Tibial nerve (tissue), 4 donors: ENCODE data around the gene EYS. TPM values are rescaled to one million over a fixed set of nuclear protein-coding genes. Genes with fewer than 3 reads are reported as not detected.
"Not testable (repeated sequence)": the region's sequence is repeated elsewhere in the genome, so short reads cannot be mapped to it uniquely, and the experiment has no call there.

ENCODE experiments used
- DNase-seq, 2 donors: peaks; one replicate each; pipeline ENCODE4 v3.0.0-alpha.2; 2019; ENCODE audit warnings: low spot score in 2 of 2
- H3K27ac ChIP-seq, 4 donors: fragments of 200-600 bp; sonication (generic) in 3 of 4; one replicate each; pipeline ENCODE4 v1.5.1; 2017 to 2019; ENCODE audit warnings: mild to moderate bottlenecking in 1 of 4
- H3K27me3 ChIP-seq, 2 donors: fragments of 200-600 bp; sonication (generic) in 1 of 2; one replicate each; pipeline versions ENCODE4 v1.5.1 to v1.6.0; 2017 to 2019
- H3K36me3 ChIP-seq, 3 donors: fragments of 200-600 bp; sonication (generic); one replicate each; pipeline ENCODE4 v1.5.1; 2018 to 2019
- H3K4me1 ChIP-seq, 4 donors: fragments of 200-600 bp; sonication (generic) in 3 of 4; one replicate each; pipeline ENCODE4 v1.5.1; 2017 to 2019
- H3K4me3 ChIP-seq, 4 donors: fragments of 200-600 bp; sonication (generic) in 3 of 4; one replicate each; pipeline ENCODE4 v1.5.1; 2017 to 2019; ENCODE audit warnings: mild to moderate bottlenecking in 1 of 4, moderate library complexity in 1 of 4
- H3K9me3 ChIP-seq, 4 donors: fragments of 200-600 bp; sonication (generic) in 3 of 4; one replicate each; pipeline ENCODE4 v1.5.1; 2017 to 2019
- CTCF ChIP-seq, 5 experiments: fragments of 200-600 bp in 3 of 5; fragments of 450-650 bp in 2 of 5; sonication (generic) in 3 of 5; IDR thresholded peaks; one replicate each; pipeline ENCODE4 v1.5.1; 2016 to 2019; ENCODE audit warnings: antibody characterized with exemption in 5 of 5, mild to moderate bottlenecking in 3 of 5, moderate library complexity in 2 of 5
- EP300 ChIP-seq, 2 donors: sonication (generic); formaldehyde crosslinking; IDR thresholded peaks; one replicate each; pipeline ENCODE4 v1.6.1; 2017; ENCODE audit warnings: antibody characterized with exemption in 2 of 2, mild to moderate bottlenecking in 1 of 2
- POLR2A ChIP-seq, 2 donors: fragments of 450-650 bp; IDR thresholded peaks; one replicate each; pipeline ENCODE4 v1.6.1; 2017; ENCODE audit warnings: antibody characterized with exemption in 2 of 2, mild to moderate bottlenecking in 2 of 2, moderate library complexity in 2 of 2
- WGBS, 2 donors: methylation state at CpG; one replicate each; pipeline ENCODE4 v1.1.5; 2018; 5-methylcytosine and 5-hydroxymethylcytosine counted together
- total RNA-seq, 4 donors: library from RNA; depleted of rRNA; stranded (reverse); fragments of >200 nt; gene quantifications; one replicate each; pipeline ENCODE4 v1.1.0, GENCODE V29; 2016

EYS gene
- total RNA-seq, 4 donors from 2014 or later, result under 0.01 to 4.5 (median 0.39) TPM; not detected in 1

DNA sequence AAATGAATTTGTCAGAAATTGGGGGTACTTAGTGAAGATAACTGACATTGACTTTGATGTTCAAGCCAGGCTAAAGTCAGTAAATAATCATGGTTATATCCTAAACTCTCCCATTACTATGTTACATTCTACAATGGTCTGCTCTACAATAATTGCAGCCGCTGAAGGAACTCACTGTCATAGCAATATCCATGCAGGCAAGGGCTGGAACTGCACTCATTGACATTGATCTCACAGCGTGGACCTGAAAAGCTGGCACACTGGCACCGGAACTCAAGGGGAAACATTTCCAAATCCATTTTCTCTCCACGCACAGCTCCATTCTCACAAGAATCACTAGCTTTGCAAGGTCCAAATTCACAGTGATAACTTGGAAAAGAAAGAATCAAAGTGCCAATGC lies 702.7 kb downstream of the EYS start:
- no peak overlapping the region for H3K4me3 ChIP-seq
- WGBS, 2 donors, result 86 to 98% methylated on average over 4 of the region's 4 CpGs
- H3K36me3 ChIP-seq, result no peaks in the 10 kb centered on the region
- no peaks in the 10 kb centered on the region for H3K9me3 ChIP-seq
- no peak for TF ChIP-seq CTCF (IDR thresholded peaks at IDR 0.05)
- TF ChIP-seq POLR2A (IDR thresholded peaks at IDR 0.05), result no peak
- TF ChIP-seq EP300 (IDR thresholded peaks at IDR 0.05), result no peak
- H3K27me3 ChIP-seq, result no peaks in the 10 kb centered on the region
- H3K4me1 ChIP-seq, result no peaks in the 10 kb centered on the region
- DNase-seq, result no peak
- H3K27ac ChIP-seq, result no peak overlapping the region

DNA sequence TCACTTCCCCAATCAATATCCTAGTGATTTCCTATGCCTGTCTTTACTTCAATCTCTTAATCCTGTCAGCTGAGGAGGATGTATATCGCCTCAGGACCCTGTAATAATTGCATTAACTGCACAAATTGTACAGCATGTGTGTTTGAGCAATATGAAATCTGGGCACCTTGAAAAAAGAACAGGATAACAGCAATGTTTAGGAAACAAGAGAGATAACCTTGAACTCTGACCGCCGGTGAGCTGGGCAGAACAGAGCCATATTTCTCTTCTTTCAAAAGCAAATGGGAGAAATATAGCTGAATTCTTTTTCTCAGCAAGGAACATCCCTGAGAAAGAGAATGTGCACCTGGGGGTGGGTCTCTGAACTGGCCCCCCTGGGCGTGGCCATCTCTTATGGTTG lies 704.1 kb downstream of the EYS start:
- not testable (repeated sequence) for H3K4me1 ChIP-seq, H3K4me3 ChIP-seq
- 84 to 88% methylated on average over 4 of the region's 4 CpGs for WGBS, 2 donors

DNA sequence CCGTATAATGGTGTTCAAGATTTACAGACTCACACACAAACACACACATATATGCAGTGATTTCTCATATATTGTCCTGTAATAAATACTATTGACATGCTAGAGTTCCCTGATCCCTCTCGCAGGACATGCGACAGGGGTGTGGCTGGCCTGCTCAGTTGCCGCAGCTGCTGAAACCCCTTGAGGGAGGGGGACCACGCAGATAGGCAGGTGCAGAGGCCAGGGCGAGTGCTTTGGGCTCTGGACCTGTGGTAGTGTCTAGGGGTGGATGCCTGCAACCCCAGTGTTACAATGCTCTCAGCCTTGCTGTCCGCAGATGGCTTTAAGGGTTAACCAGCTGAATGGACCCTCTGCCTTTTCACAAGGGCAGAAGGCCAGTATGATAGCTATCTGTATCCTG lies 706.2 kb downstream of the EYS start:
- TF ChIP-seq EP300 (IDR thresholded peaks at IDR 0.05) (no peak), POLR2A (IDR thresholded peaks at IDR 0.05) (no peak), CTCF (IDR thresholded peaks at IDR 0.05) (no peak)
- H3K9me3 ChIP-seq, result no peaks in the 10 kb centered on the region
- DNase-seq, result no peak
- H3K27me3 ChIP-seq, result no peaks in the 10 kb centered on the region
- 89 to 94% methylated on average over 6 to 7 of the region's 7 CpGs for WGBS, 2 donors
- H3K4me1 ChIP-seq, result no peaks in the 10 kb centered on the region
- no peaks in the 10 kb centered on the region for H3K36me3 ChIP-seq
- H3K27ac ChIP-seq, result no peak overlapping the region
- no peak overlapping the region for H3K4me3 ChIP-seq

More for the DNA sequence above, 704.1 kb downstream of the EYS start:
- H3K27me3 ChIP-seq, DNase-seq, H3K9me3 ChIP-seq, H3K27ac ChIP-seq, H3K36me3 ChIP-seq: not testable (repeated sequence)

GRCh38 chr6:64998204-64998603 lies 708.8 kb downstream of the EYS start:
- TF ChIP-seq EP300 (IDR thresholded peaks at IDR 0.05) (no peak), CTCF (IDR thresholded peaks at IDR 0.05) (no peak), POLR2A (IDR thresholded peaks at IDR 0.05) (no peak)
- Histone ChIP-seq H3K9me3 (no peaks in the 10 kb centered on the region), H3K27me3 (no peaks in the 10 kb centered on the region), H3K36me3 (no peaks in the 10 kb centered on the region), H3K27ac (no peak overlapping the region), H3K4me1 (no peaks in the 10 kb centered on the region), H3K4me3 (no peak overlapping the region)
- no peak for DNase-seq

DNA sequence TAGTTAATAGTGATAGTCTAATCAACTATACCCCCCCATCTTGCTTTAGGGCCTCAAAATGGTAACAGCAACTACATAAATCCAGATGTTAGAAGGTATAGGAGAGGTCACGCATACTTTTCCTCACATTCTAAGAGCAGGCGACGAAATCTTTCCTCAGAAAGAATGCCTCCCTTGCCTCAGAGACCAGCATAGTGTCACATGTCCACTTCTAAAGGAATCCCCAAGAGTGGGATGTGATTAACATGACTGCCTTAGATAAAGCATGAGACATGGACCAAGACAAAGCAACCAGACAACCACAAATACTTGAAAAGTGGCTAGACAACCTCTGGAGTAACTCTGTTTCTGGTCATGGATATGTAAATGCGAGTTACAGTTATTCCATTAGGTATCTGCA lies 710.7 kb downstream of the EYS start:
- DNase-seq, result no peak
- no peak overlapping the region for H3K27ac ChIP-seq
- H3K9me3 ChIP-seq, result no peaks in the 10 kb centered on the region
- no peak overlapping the region for H3K4me3 ChIP-seq
- no peak for TF ChIP-seq CTCF (IDR thresholded peaks at IDR 0.05)
- no peak for TF ChIP-seq EP300 (IDR thresholded peaks at IDR 0.05)
- no peak for TF ChIP-seq POLR2A (IDR thresholded peaks at IDR 0.05)
- WGBS, 2 donors, result 91 to 95% methylated on average over 4 of the region's 4 CpGs
- no peaks in the 10 kb centered on the region for H3K27me3 ChIP-seq
- H3K4me1 ChIP-seq, result no peaks in the 10 kb centered on the region
- no peaks in the 10 kb centered on the region for H3K36me3 ChIP-seq

- H3K4me1 ChIP-seq, result no peaks in the 10 kb centered on the region
- H3K27ac ChIP-seq, result no peak overlapping the region
- DNase-seq, result no peak
- TF ChIP-seq EP300 (IDR thresholded peaks at IDR 0.05) (no peak), CTCF (IDR thresholded peaks at IDR 0.05) (no peak)
- H3K36me3 ChIP-seq, result no peaks in the 10 kb centered on the region
- no peaks in the 10 kb centered on the region for H3K27me3 ChIP-seq
- H3K4me3 ChIP-seq, result no peak overlapping the region
- H3K9me3 ChIP-seq, result no peaks in the 10 kb centered on the region
Measured at GRCh38 chr6:64990652-64991304, 716.2 kb downstream of the EYS start.
